ENCODE results near the gene POLR2H. TPM values are rescaled to one million over a fixed set of nuclear protein-coding genes. Genes with fewer than 3 reads are reported as not detected.
"Not testable (repeated sequence)": the region's sequence is repeated elsewhere in the genome, so short reads cannot be mapped to it uniquely, and the experiment has no call there.

The POLR2H gene
- total RNA-seq, 5 donors from 2014 or later (not counting 1 experiment from before 2014, with no cell fraction given): 33.0 to 75.1 (median 53.3) TPM

GRCh38 chr3:184337399-184337714 is 24.2 kb upstream of the POLR2H start, which contains the start of gene FAM131A:
Gene FAM131A (plus strand): TSS chr3:184337600. CDS start chr3:184337631, 31 bp downstream.
- DNase-seq: no peak
- Histone ChIP-seq H3K4me1 (ENCODE audit: control insufficient read depth in 1 of 2, extremely low read depth in 1 of 2, insufficient read depth in 2 of 2, low read length in 2 of 2) (peaks cover 6 to 36% of the 10 kb centered on the region in 2 experiments), H3K27ac (ENCODE audit: low read length) (peak within 1 kb of the TSS; percentile 98), H3K9me3 (no peaks in the 10 kb centered on the region), H3K4me3 (ENCODE audit: control insufficient read depth in 1 of 2, extremely low read depth in 1 of 2, low read length in 1 of 2) (peak within 1 kb of the TSS; percentile 55 to 61), H3K27me3 (replicated peaks in 1 of 2; ENCODE audit: control insufficient read depth in 2 of 2, extremely low read depth in 1 of 2, insufficient read depth in 2 of 2, low read length in 1 of 2) (peaks cover 0 to 8% of the 10 kb centered on the region in 2 experiments), H3K36me3 (ENCODE audit: control insufficient read depth in 2 of 2, extremely low read depth in 1 of 2, insufficient read depth in 1 of 2, low read length in 1 of 2) (peaks cover 8 to 30% of the 10 kb centered on the region in 2 donors)
- ChIA-PET POLR2A (no interaction called here), CTCF (no interaction called here)
- 97% methylated on average over 6 of the region's 6 CpGs for WGBS (ENCODE audit: insufficient coverage)
- Mint-ChIP-seq H3K27ac (peak within 1 kb of the TSS; percentile 76 to 88), H3K36me3 (peaks cover 18% of the 10 kb centered on the region), H3K4me1 (peaks cover 46 to 52% (median 47%) of the 10 kb centered on the region in 3 donors), H3K9me3 (no peaks in the 10 kb centered on the region), H3K4me3 (peak within 1 kb of the TSS; percentile 80 to 88 (median 87)), H3K27me3 (no peaks in the 10 kb centered on the region)
- no peak for ATAC-seq (replicated peaks in 1 of 4)

GRCh38 chr3:184337981-184338380 is 23.5 kb upstream of the POLR2H start:
- Histone ChIP-seq H3K36me3 (ENCODE audit: control insufficient read depth in 2 of 2, extremely low read depth in 1 of 2, insufficient read depth in 1 of 2, low read length in 1 of 2) (peaks cover 6 to 25% of the 10 kb centered on the region in 2 donors), H3K4me3 (ENCODE audit: control insufficient read depth in 1 of 2, extremely low read depth in 1 of 2, low read length in 1 of 2) (no peak overlapping the region), H3K27me3 (replicated peaks in 1 of 2; ENCODE audit: control insufficient read depth in 2 of 2, extremely low read depth in 1 of 2, insufficient read depth in 2 of 2, low read length in 1 of 2) (peaks cover 0 to 8% of the 10 kb centered on the region in 2 experiments), H3K9me3 (no peaks in the 10 kb centered on the region), H3K27ac (ENCODE audit: low read length) (no peak overlapping the region), H3K4me1 (ENCODE audit: control insufficient read depth in 1 of 2, extremely low read depth in 1 of 2, insufficient read depth in 2 of 2, low read length in 2 of 2) (peaks cover 6 to 36% of the 10 kb centered on the region in 2 experiments)
- no peak for DNase-seq
- WGBS (ENCODE audit: insufficient coverage): 90% methylated on average over 2 of the region's 7 CpGs
- Mint-ChIP-seq H3K4me3 (peak overlapping the region; percentile 22 to 87 (median 29)), H3K36me3 (peaks cover 19% of the 10 kb centered on the region), H3K9me3 (no peaks in the 10 kb centered on the region), H3K4me1 (peaks cover 45 to 47% (median 46%) of the 10 kb centered on the region in 3 donors), H3K27me3 (no peaks in the 10 kb centered on the region), H3K27ac (peak overlapping the region in 1 of 2 donors; percentile 34)
- ATAC-seq (replicated peaks in 1 of 4): no peak
- CTCF ChIA-PET: no interaction called here
- POLR2A ChIA-PET: interaction anchor here in 1 of 2 donors (0.7 kb wide), 1 partner anchor 44 kb away, joined by 3 read pairs; no protein-coding TSS in a partner anchor

- peaks cover 0 to 8% of the 10 kb centered on the region in 2 experiments for H3K27me3 ChIP-seq (replicated peaks in 1 of 2; ENCODE audit: control insufficient read depth in 2 of 2, extremely low read depth in 1 of 2, insufficient read depth in 2 of 2, low read length in 1 of 2)
- Mint-ChIP-seq H3K27ac (no peak overlapping the region), H3K4me1 (peaks cover 39 to 42% (median 41%) of the 10 kb centered on the region in 3 donors), H3K27me3 (no peaks in the 10 kb centered on the region), H3K9me3 (no peaks in the 10 kb centered on the region), H3K4me3 (peak overlapping the region in 1 of 3 donors; percentile 87), H3K36me3 (peaks cover 17% of the 10 kb centered on the region)
- DNase-seq: peak in 2 of 35 experiments; percentile 15 to 36
- no peak for ATAC-seq (replicated peaks in 1 of 4)
- WGBS (ENCODE audit: insufficient coverage): 72% methylated on average over 33 of the region's 37 CpGs
- H3K4me3 ChIP-seq (ENCODE audit: control insufficient read depth in 1 of 2, extremely low read depth in 1 of 2, low read length in 1 of 2): no peak overlapping the region
- peaks cover 7 to 19% of the 10 kb centered on the region in 2 donors for H3K36me3 ChIP-seq (ENCODE audit: control insufficient read depth in 2 of 2, extremely low read depth in 1 of 2, insufficient read depth in 1 of 2, low read length in 1 of 2)
- H3K9me3 ChIP-seq: no peaks in the 10 kb centered on the region
- POLR2A ChIA-PET: no interaction called here
- CTCF ChIA-PET: interaction anchor here in 1 of 2 donors (0.5 kb wide), 1 partner anchor 26 kb away, joined by 4 read pairs; no protein-coding TSS in a partner anchor
- peaks cover 6 to 36% of the 10 kb centered on the region in 2 experiments for H3K4me1 ChIP-seq (ENCODE audit: control insufficient read depth in 1 of 2, extremely low read depth in 1 of 2, insufficient read depth in 2 of 2, low read length in 2 of 2)
- no peak overlapping the region for H3K27ac ChIP-seq (ENCODE audit: low read length)
Observed at GRCh38 chr3:184338511-184338945, 23.0 kb upstream of the POLR2H start.

- WGBS (ENCODE audit: insufficient coverage): 90% methylated on average over 8 of the region's 8 CpGs
- DNase-seq (no peak), ATAC-seq (replicated peaks in 1 of 4) (no peak)
- peaks cover 9 to 14% of the 10 kb centered on the region in 2 donors for H3K36me3 ChIP-seq (ENCODE audit: control insufficient read depth in 2 of 2, extremely low read depth in 1 of 2, insufficient read depth in 1 of 2, low read length in 1 of 2)
- Mint-ChIP-seq H3K9me3 (no peaks in the 10 kb centered on the region), H3K36me3 (peaks cover 12% of the 10 kb centered on the region), H3K4me3 (peak overlapping the region in 1 of 3 donors; percentile 87), H3K27me3 (no peaks in the 10 kb centered on the region), H3K4me1 (peaks cover 34 to 37% (median 36%) of the 10 kb centered on the region in 3 donors), H3K27ac (no peak overlapping the region)
- ChIA-PET CTCF (interaction anchor here in 1 of 2 donors (0.5 kb wide), 1 partner anchor 25 kb away, joined by 4 read pairs; no protein-coding TSS in a partner anchor), POLR2A (no interaction called here)
- H3K4me3 ChIP-seq (ENCODE audit: control insufficient read depth in 1 of 2, extremely low read depth in 1 of 2, low read length in 1 of 2): no peak overlapping the region
- H3K27me3 ChIP-seq (replicated peaks in 1 of 2; ENCODE audit: control insufficient read depth in 2 of 2, extremely low read depth in 1 of 2, insufficient read depth in 2 of 2, low read length in 1 of 2): peaks cover 0 to 8% of the 10 kb centered on the region in 2 experiments
- no peaks in the 10 kb centered on the region for H3K9me3 ChIP-seq
- peaks cover 6 to 36% of the 10 kb centered on the region in 2 experiments for H3K4me1 ChIP-seq (ENCODE audit: control insufficient read depth in 1 of 2, extremely low read depth in 1 of 2, insufficient read depth in 2 of 2, low read length in 2 of 2)
- H3K27ac ChIP-seq (ENCODE audit: low read length): no peak overlapping the region
Observed at GRCh38 chr3:184339001-184339400, 22.5 kb upstream of the POLR2H start.

- Mint-ChIP-seq H3K36me3 (peaks cover 10% of the 10 kb centered on the region), H3K4me1 (peaks cover 28 to 31% (median 31%) of the 10 kb centered on the region in 3 donors)
- H3K4me1 ChIP-seq (ENCODE audit: control insufficient read depth in 1 of 2, extremely low read depth in 1 of 2, insufficient read depth in 2 of 2, low read length in 2 of 2): peaks cover 6 to 36% of the 10 kb centered on the region in 2 experiments
- H3K27ac ChIP-seq (ENCODE audit: low read length); DNase-seq; H3K4me3 Mint-ChIP-seq; H3K27me3 Mint-ChIP-seq; H3K27me3 ChIP-seq (replicated peaks in 1 of 2; ENCODE audit: control insufficient read depth in 2 of 2, extremely low read depth in 1 of 2, insufficient read depth in 2 of 2, low read length in 1 of 2); H3K9me3 Mint-ChIP-seq; CTCF ChIA-PET; POLR2A ChIA-PET; H3K4me3 ChIP-seq (ENCODE audit: control insufficient read depth in 1 of 2, extremely low read depth in 1 of 2, low read length in 1 of 2); ATAC-seq (replicated peaks in 1 of 4); H3K27ac Mint-ChIP-seq; H3K9me3 ChIP-seq; H3K36me3 ChIP-seq (ENCODE audit: control insufficient read depth in 2 of 2, extremely low read depth in 1 of 2, insufficient read depth in 1 of 2, low read length in 1 of 2): not testable (repeated sequence)
- WGBS (ENCODE audit: insufficient coverage): 99% methylated on average over 11 of the region's 19 CpGs
Observed at GRCh38 chr3:184339451-184340135, 21.9 kb upstream of the POLR2H start.

- peaks cover 3 to 16% of the 10 kb centered on the region in 2 experiments for H3K4me1 ChIP-seq (ENCODE audit: control insufficient read depth in 1 of 2, extremely low read depth in 1 of 2, insufficient read depth in 2 of 2, low read length in 2 of 2)
- ATAC-seq (replicated peaks in 1 of 4): no peak
- H3K27ac Mint-ChIP-seq: no peak overlapping the region
- CTCF ChIA-PET: no interaction called here
- peaks cover 0 to 8% of the 10 kb centered on the region in 2 experiments for H3K27me3 ChIP-seq (replicated peaks in 1 of 2; ENCODE audit: control insufficient read depth in 2 of 2, extremely low read depth in 1 of 2, insufficient read depth in 2 of 2, low read length in 1 of 2)
- H3K36me3 Mint-ChIP-seq: peaks cover 10% of the 10 kb centered on the region
- peaks cover 14 to 16% (median 15%) of the 10 kb centered on the region in 3 donors for H3K4me1 Mint-ChIP-seq
- H3K9me3 ChIP-seq: no peaks in the 10 kb centered on the region
- peaks cover 0 to 7% of the 10 kb centered on the region in 2 donors for H3K36me3 ChIP-seq (ENCODE audit: control insufficient read depth in 2 of 2, extremely low read depth in 1 of 2, insufficient read depth in 1 of 2, low read length in 1 of 2)
- DNase-seq: no peak
- POLR2A ChIA-PET: no interaction called here
- WGBS (ENCODE audit: insufficient coverage): no CpG with 5 or more reads among the region's 7 CpGs
- H3K27ac ChIP-seq (ENCODE audit: low read length): no peak overlapping the region
- no peaks in the 10 kb centered on the region for H3K9me3 Mint-ChIP-seq
- H3K27me3 Mint-ChIP-seq: no peaks in the 10 kb centered on the region
- no peak overlapping the region for H3K4me3 Mint-ChIP-seq
- no peak overlapping the region for H3K4me3 ChIP-seq (ENCODE audit: control insufficient read depth in 1 of 2, extremely low read depth in 1 of 2, low read length in 1 of 2)
Observed at GRCh38 chr3:184341925-184342324, 19.6 kb upstream of the POLR2H start.
